Fibroblast of pulmonary artery (primary cell): ENCODE results near the gene IL12B.
"Not testable (repeated sequence)": the region's sequence is repeated elsewhere in the genome, so short reads cannot be mapped to it uniquely, and the experiment has no call there.

Experiments
- DNase-seq: peaks from one replicate; pipeline ENCODE4 v3.0.0-alpha.2; 2010; ENCODE audit warnings: low read depth
- H3K4me3 ChIP-seq: replicated peaks from 2 replicates; pipeline ENCODE4 v1.5.1; 2011; ENCODE audit warnings: low read depth, mild to moderate bottlenecking, control low read depth, low read length, moderate library complexity
- CTCF ChIP-seq: IDR thresholded peaks from 2 replicates; pipeline ENCODE4 v1.5.1; 2011; ENCODE audit warnings: mild to moderate bottlenecking, control low read depth, low read length, inconsistent platforms; ENCODE audit errors: missing control alignments

IL12B gene

GRCh38 chr5:159309689-159310433 lies 20.4 kb downstream of the IL12B start:
- no peak for TF ChIP-seq CTCF
- no peak for DNase-seq
- no peak overlapping the region for H3K4me3 ChIP-seq

DNA sequence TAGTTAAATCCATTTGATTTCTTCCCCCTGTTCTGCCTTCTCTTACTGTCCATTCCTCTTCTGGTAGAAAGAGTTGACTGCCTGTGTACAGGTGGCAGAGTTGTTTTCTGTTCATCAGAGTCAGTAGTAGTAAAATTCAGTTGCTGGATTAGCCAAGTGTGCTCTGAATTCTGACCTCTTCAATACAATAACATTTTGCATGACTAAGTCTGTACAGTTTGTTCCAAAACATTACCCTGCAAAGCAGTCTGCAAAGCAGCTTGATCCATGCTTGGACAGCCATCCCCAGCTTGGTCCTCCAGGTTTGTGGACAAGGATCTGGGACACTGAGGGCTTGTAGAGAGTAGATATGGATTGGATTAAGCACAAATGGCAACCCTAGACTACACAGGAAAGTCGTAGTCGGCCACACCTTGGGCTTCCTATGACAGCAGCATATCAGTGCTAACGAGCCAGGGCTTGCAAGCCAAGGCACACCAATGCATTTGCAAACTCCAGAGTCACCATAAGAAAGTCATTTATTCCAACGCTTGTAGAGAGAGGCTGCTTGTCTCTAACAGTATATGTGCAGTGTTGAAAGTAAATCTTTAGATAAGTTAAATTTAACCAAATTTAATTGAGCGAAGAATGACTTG lies 25.2 kb downstream of the IL12B start:
- no peak for DNase-seq
- TF ChIP-seq CTCF: no peak
- H3K4me3 ChIP-seq: no peak overlapping the region

DNA sequence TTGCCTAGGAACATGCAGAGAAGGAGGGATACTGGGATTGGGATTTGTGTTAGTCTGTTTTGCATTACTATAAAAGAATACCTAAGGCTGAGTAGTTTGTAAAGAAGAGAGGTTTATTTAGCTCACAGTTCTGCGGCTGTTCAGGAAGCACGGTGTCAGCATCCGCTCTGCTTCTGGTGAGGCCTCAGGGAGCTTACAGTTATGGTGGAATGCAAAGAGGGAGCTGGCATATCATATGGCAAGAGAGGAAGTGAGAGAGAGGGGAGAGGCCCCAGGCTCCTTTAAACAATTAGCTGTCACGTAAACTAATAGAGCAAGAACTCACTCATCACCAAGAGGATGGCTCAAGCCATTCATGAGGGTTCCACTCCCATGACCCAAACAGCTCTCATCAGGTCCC lies 27.0 kb downstream of the IL12B start:
- H3K4me3 ChIP-seq: no peak overlapping the region
- no peak for DNase-seq
- TF ChIP-seq CTCF: no peak

DNA sequence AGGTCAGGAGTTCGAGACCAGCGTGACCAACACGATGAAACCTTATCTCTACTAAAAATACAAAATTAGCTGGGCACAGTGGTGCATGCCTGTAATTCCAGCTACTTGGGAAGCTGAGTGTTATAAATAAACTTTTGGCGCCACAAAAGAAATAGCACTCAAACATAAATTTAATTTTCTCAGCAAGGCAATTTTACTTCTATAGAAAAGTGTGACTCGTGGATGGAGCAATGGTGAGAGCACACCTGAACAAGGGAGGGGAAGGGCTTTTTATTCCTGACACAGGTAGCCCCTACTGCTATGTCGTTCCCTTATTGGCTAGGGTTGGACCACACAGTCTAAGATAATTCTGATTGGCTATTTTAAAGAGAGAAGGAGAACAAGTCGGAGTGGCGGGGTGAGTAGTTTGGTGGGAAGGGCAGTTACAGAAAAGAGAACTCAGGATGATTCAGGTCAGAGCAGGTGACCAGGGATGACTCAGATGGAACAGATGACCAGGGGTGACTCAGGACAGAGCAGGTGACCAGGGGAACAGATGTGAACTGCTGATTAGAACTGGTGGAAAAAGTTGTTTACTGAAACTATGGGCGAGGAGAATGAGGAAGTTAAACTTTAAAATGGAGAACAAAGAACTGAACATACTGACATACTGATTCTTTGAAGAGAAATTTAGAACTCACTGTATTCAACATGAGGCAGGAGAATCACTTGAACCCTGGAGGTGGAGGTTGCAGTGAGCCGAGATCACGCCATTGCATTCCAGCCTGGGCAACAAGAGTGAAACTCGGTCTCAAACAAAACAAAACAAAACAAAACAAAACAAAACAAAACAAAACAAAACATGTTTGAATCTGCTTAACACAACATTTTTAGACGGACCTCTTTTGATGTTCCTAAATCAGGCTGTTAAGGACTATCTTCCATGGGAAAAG lies 28.1 kb downstream of the IL12B start:
- not testable (repeated sequence) for H3K4me3 ChIP-seq, DNase-seq

DNA sequence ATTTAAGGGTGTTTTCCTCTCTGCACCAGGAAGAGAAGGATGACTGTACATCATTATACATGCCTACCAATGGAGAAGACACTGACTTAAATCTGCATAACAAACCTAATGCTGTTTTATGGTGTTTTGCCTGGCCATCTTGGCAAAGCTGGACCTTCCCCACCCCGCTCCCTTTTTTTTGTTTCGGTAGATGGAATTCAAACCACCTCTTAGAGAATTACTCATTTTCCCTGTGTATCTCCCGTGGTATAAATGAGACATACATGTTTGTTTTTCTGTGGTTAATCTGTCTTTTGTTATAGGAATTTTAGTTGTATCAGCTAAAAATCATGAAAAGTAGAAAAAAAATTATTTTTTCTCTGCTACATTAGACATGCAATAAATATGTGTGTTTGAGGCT lies 28.8 kb downstream of the IL12B start:
- TF ChIP-seq CTCF: no peak
- no peak for DNase-seq
- H3K4me3 ChIP-seq: no peak overlapping the region

- not testable (repeated sequence) for DNase-seq, H3K4me3 ChIP-seq
These were observed 33.0 kb downstream of the IL12B start for GRCh38 chr5:159297300-159297699.

GRCh38 chr5:159294921-159295320 lies 35.4 kb downstream of the IL12B start:
- DNase-seq: no peak
- H3K4me3 ChIP-seq: no peak overlapping the region
- TF ChIP-seq CTCF: no peak
